RWPE1 (cell line): ENCODE measurements around the gene PCDHA12.
"Not testable (repeated sequence)": the region's sequence is repeated elsewhere in the genome, so short reads cannot be mapped to it uniquely, and the experiment has no call there.

Experiments used
- CTCF ChIA-PET: fragments of 350-600 bp; sonication (Branson Sonifier 250); formaldehyde crosslinking; extraction: SDS; loops from one replicate; lab custom pipeline; 2021; lab: Yijun Ruan, JAX
- POLR2A ChIA-PET: fragments of 400-600 bp; formaldehyde crosslinking; extraction: SDS; loops from one replicate; lab custom pipeline; 2020; ENCODE audit warnings: antibody characterized with exemption; ENCODE audit not compliant: low non-redundant PET; lab: Yijun Ruan, JAX
- DNase-seq: peaks from one replicate; pipeline ENCODE4 v3.0.0; 2012; ENCODE audit warnings: low spot score
- H3K27ac ChIP-seq: fragments of 450-650 bp; 2 replicates; pipeline ENCODE4 v1.5.1; 2017
- TF ChIP-seq, protein P1 (sequence below): fragments of 450-650 bp; conservative IDR thresholded peaks from 2 replicates; pipeline ENCODE4 v1.5.1; 2017; ENCODE audit warnings: low read depth, mild to moderate bottlenecking

The PCDHA12 gene

DNA sequence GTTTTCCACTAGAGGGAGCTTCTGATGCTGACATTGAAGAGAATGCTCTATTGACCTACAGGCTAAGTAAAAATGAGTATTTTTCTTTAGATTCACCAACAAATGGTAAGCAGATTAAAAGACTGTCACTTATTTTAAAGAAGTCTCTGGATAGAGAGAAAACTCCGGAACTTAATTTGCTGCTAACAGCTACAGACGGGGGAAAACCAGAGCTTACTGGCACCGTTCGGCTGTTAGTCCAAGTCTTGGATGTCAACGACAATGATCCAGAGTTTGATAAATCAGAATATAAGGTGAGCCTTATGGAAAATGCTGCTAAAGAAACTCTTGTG lies 5.6 kb upstream of the PCDHA12 start:
- no peak for DNase-seq
- POLR2A ChIA-PET = no interaction called here
- TF ChIP-seq, protein P1, sequence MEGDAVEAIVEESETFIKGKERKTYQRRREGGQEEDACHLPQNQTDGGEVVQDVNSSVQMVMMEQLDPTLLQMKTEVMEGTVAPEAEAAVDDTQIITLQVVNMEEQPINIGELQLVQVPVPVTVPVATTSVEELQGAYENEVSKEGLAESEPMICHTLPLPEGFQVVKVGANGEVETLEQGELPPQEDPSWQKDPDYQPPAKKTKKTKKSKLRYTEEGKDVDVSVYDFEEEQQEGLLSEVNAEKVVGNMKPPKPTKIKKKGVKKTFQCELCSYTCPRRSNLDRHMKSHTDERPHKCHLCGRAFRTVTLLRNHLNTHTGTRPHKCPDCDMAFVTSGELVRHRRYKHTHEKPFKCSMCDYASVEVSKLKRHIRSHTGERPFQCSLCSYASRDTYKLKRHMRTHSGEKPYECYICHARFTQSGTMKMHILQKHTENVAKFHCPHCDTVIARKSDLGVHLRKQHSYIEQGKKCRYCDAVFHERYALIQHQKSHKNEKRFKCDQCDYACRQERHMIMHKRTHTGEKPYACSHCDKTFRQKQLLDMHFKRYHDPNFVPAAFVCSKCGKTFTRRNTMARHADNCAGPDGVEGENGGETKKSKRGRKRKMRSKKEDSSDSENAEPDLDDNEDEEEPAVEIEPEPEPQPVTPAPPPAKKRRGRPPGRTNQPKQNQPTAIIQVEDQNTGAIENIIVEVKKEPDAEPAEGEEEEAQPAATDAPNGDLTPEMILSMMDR = peak; percentile 25; the same call in 1 of the 2 replicates
- H3K27ac ChIP-seq = no peak overlapping the region
- CTCF ChIA-PET = interaction anchor here (0.6 to 2.6 kb wide), 13 partner anchors 10 to 1585 kb away, joined by 3 to 27 read pairs (median 4); partner anchors contain the start of genes PCDHA13, PCDHA8 and PCDHAC1

DNA sequence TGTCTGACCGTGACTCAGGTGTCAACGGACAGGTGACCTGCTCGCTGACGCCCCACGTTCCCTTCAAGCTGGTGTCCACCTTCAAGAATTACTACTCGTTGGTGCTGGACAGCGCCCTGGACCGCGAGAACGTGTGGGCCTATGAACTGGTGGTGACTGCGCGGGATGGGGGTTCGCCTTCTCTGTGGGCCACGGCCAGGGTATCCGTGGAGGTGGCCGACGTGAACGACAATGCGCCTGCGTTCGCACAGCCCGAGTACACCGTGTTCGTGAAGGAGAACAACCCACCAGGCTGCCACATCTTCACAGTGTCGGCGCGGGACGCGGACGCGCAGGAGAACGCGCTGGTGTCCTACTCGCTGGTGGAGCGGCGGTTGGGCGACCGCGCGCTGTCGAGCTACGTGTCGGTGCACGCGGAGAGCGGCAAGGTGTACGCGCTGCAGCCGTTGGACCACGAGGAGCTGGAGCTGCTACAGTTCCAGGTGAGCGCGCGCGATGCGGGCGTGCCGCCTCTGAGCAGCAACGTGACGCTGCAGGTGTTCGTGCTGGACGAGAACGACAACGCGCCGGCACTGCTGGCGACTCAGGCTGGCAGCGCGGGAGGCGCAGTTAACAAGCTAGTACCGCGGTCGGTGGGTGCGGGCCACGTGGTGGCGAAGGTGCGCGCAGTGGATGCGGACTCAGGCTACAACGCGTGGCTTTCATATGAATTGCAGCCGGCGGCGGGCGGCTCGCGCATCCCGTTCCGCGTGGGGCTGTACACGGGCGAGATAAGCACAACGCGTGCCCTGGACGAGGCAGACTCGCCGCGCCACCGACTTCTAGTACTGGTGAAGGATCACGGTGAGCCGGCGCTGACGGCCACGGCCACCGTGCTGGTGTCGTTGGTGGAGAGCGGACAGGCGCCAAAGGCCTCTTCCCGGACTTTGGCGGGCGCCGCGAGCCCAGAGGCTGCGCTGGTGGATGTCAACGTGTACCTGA lies 4.6 kb upstream of the PCDHA12 start:
- CTCF ChIA-PET = interaction anchor here (1.2 to 1.9 kb wide), 2 partner anchors 9 to 29 kb away, joined by 4 to 19 read pairs; partner anchors contain the start of gene PCDHA8
- H3K27ac ChIP-seq = no peak overlapping the region
- no peak for DNase-seq
- POLR2A ChIA-PET = no interaction called here
- TF ChIP-seq, protein P1 = no peak

DNA sequence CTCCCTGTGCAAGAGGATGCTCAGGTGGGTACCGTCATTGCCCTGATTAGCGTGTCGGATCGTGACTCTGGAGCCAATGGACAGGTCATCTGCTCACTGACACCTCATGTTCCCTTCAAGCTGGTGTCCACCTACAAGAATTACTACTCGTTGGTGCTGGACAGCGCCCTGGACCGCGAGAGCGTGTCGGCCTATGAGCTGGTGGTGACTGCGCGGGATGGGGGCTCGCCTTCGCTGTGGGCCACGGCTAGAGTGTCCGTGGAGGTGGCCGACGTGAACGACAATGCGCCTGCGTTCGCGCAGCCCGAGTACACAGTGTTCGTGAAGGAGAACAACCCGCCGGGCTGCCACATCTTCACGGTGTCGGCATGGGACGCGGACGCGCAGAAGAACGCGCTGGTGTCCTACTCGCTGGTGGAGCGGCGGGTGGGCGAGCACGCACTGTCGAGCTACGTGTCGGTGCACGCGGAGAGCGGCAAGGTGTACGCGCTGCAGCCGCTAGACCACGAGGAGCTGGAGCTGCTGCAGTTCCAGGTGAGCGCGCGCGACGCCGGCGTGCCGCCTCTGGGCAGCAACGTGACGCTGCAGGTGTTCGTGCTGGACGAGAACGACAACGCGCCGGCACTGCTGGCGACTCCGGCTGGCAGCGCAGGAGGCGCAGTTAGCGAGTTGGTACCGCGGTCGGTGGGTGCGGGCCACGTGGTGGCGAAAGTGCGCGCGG lies 1.6 kb downstream of the PCDHA12 start:
- CTCF ChIA-PET = interaction anchor here (0.6 to 2.5 kb wide), 4 partner anchors 122 to 452 kb away, joined by 3 to 21 read pairs (median 4); no protein-coding TSS in a partner anchor
- DNase-seq, H3K27ac ChIP-seq, POLR2A ChIA-PET: not testable (repeated sequence)

DNA sequence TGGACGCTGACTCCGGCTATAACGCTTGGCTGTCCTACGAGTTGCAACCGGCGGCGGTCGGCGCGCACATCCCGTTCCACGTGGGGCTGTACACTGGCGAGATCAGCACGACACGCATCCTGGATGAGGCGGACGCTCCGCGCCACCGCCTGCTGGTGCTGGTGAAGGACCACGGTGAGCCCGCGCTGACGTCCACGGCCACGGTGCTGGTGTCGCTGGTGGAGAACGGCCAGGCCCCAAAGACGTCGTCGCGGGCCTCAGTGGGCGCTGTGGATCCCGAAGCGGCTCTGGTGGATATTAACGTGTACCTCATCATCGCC lies 2.1 kb downstream of the PCDHA12 start:
- H3K27ac ChIP-seq = no peak overlapping the region
- ChIA-PET CTCF (interaction anchor here (1.0 kb wide), 1 partner anchor 451 kb away, joined by 5 read pairs; no protein-coding TSS in a partner anchor), POLR2A (no interaction called here)
- TF ChIP-seq, protein P1 = no peak
- no peak for DNase-seq

DNA sequence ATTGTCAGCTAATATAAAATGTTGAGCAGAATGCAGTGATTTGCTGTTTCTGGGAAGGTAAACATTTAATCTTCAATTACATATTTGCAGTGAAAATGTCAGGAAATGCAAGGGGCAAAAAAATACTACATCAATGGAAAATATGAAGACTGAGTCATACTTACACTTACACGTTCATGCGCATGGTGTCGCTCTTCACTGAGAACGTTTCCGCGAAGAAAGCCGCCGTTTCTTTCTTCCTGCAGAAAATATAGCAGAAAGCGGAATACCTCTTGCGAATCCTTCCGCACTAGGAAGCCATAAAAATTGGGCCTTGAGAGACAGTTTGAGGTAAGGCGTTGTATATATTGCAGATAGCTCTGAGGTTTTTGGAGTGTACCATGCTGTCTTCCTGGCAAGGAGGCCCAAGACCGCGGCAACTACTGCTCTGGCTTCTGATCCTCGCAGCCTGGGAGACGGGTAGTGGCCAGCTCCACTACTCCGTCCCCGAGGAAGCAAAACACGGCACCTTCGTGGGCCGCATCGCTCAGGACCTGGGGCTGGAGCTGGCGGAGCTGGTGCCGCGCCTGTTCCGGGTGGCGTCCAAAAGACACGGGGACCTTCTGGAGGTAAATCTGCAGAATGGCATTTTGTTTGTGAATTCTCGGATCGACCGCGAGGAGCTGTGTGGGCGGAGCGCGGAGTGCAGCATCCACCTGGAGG lies 6.9 kb downstream of the PCDHA12 start, which contains the start of gene PCDHA13:
TSS of gene PCDHA13 (plus strand) at position 236 of the 702 bp plus-strand sequence. CDS start at position 381, 145 bp downstream.
- POLR2A ChIA-PET = no interaction called here
- CTCF ChIA-PET = interaction anchor here (0.6 to 4.0 kb wide), 20 partner anchors 9 to 1055 kb away, joined by 3 to 50 read pairs (median 4); partner anchors contain the start of genes PCDHA11, PCDHA8, PCDHAC1 and PCDHAC2
- H3K27ac ChIP-seq = no peak within 1 kb of the TSS
- TF ChIP-seq, protein P1 = peak; percentile 78
- DNase-seq = peak; percentile 59

DNA sequence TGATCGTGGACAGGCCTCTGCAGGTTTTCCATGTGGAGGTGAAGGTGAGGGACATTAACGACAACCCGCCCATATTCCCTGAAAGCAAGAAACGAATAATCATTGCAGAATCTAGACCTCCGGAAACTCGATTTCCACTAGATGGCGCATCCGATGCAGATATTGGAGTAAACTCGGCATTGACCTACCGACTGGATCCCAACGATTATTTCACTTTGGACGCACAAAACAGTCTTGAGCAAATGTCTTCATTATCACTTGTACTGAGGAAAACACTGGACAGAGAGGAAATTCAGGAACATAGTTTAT lies 7.4 kb downstream of the PCDHA12 start:
- TF ChIP-seq, protein P1 = no peak
- ChIA-PET POLR2A (no interaction called here), CTCF (interaction anchor here (0.6 to 4.0 kb wide), 16 partner anchors 9 to 1054 kb away, joined by 3 to 50 read pairs (median 4); partner anchors contain the start of genes PCDHA11, PCDHA8, PCDHAC1 and PCDHAC2)
- no peak overlapping the region for H3K27ac ChIP-seq
- DNase-seq = peak; percentile 62
